ENCODE results near the gene DR1. TPM values are rescaled to one million over a fixed set of nuclear protein-coding genes. Genes with fewer than 3 reads are reported as not detected.

DR1 gene
- total RNA-seq, 6 experiments from 2014 or later = 15.7 to 26.7 (median 17.7) TPM

GRCh38 chr1:93408203-93408602 lies 62.5 kb downstream of the DR1 start:
- Histone ChIP-seq H3K9me3 (no peaks in the 10 kb centered on the region), H3K27ac (no peak overlapping the region), H3K4me1 (no peaks in the 10 kb centered on the region), H3K27me3 (no peaks in the 10 kb centered on the region), H3K36me3 (no peaks in the 10 kb centered on the region), H3K4me3 (no peak overlapping the region)
- TF ChIP-seq, protein P1, sequence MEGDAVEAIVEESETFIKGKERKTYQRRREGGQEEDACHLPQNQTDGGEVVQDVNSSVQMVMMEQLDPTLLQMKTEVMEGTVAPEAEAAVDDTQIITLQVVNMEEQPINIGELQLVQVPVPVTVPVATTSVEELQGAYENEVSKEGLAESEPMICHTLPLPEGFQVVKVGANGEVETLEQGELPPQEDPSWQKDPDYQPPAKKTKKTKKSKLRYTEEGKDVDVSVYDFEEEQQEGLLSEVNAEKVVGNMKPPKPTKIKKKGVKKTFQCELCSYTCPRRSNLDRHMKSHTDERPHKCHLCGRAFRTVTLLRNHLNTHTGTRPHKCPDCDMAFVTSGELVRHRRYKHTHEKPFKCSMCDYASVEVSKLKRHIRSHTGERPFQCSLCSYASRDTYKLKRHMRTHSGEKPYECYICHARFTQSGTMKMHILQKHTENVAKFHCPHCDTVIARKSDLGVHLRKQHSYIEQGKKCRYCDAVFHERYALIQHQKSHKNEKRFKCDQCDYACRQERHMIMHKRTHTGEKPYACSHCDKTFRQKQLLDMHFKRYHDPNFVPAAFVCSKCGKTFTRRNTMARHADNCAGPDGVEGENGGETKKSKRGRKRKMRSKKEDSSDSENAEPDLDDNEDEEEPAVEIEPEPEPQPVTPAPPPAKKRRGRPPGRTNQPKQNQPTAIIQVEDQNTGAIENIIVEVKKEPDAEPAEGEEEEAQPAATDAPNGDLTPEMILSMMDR (IDR thresholded peaks at IDR 0.05) = no peak
- no peak for TF ChIP-seq POLR2A (IDR thresholded peaks at IDR 0.05)
- 100% methylated on average over 2 of the region's 4 CpGs for WGBS (ENCODE audit: insufficient coverage, low coverage, low lambda C conversion rate, missing lambda C conversion rate)
- intact Hi-C loops (cut with DNase I) = no loop called here
- ATAC-seq = no peak
- no peak for DNase-seq

DNA sequence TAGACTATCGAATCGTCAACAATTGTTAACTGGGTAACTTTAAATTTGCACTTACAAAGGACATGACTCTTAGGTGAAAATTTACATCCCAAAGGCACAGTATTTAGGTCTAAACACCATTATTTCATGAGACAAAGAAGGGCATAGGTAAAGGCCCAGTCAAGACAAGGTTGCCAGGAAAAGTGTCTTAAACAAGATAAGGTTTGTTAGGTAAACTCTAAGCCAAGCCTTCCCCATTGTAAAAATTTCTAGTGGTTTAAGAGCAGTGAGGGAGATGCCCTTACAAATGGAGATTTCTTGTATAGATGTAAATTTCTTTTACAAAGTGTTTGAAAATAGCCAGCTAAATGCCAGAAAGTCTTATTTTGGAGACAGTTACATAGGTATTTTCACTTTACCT lies 65.3 kb downstream of the DR1 start:
- no peak overlapping the region for H3K27ac ChIP-seq
- no peak for ATAC-seq
- DNase-seq = no peak
- TF ChIP-seq POLR2A (IDR thresholded peaks at IDR 0.05) = no peak
- TF ChIP-seq, protein P1 (IDR thresholded peaks at IDR 0.05) = no peak
- no peaks in the 10 kb centered on the region for H3K27me3 ChIP-seq
- no peaks in the 10 kb centered on the region for H3K9me3 ChIP-seq
- WGBS (ENCODE audit: insufficient coverage, low coverage, low lambda C conversion rate, missing lambda C conversion rate) = 87% methylated on average over 2 of the region's 2 CpGs
- H3K36me3 ChIP-seq = no peaks in the 10 kb centered on the region
- no peaks in the 10 kb centered on the region for H3K4me1 ChIP-seq
- H3K4me3 ChIP-seq = no peak overlapping the region
- intact Hi-C loops (cut with DNase I) = no loop called here

DNA sequence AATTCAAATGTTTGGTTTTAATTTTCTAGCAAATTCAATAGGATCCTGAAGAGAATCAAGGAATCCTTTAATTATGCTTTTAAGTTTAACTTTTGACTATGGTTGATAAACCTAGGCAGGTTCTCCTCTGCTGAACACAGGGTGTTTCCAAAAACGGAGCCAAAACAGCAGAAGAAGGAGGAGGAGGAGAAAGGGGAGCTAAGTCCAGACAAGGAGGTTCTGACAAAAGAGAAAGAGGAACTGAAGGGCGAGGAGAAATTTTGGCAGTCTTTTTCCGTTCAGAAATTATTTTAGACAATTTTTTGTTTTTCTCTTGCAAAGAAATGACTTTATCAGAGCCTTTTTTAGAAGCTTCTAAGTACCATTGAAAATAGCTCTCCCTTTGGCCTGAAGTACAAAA lies 69.0 kb downstream of the DR1 start:
- H3K27me3 ChIP-seq = no peaks in the 10 kb centered on the region
- 27% methylated on average over 3 of the region's 3 CpGs for WGBS (ENCODE audit: insufficient coverage, low coverage, low lambda C conversion rate, missing lambda C conversion rate)
- TF ChIP-seq, protein P1 (IDR thresholded peaks at IDR 0.05) = no peak
- TF ChIP-seq POLR2A (IDR thresholded peaks at IDR 0.05) = no peak
- no peak overlapping the region for H3K4me3 ChIP-seq
- intact Hi-C loops (cut with DNase I) = no loop called here
- no peak for ATAC-seq
- no peak for DNase-seq
- H3K4me1 ChIP-seq = no peaks in the 10 kb centered on the region
- H3K36me3 ChIP-seq = no peaks in the 10 kb centered on the region
- no peaks in the 10 kb centered on the region for H3K9me3 ChIP-seq
- H3K27ac ChIP-seq = no peak overlapping the region

DNA sequence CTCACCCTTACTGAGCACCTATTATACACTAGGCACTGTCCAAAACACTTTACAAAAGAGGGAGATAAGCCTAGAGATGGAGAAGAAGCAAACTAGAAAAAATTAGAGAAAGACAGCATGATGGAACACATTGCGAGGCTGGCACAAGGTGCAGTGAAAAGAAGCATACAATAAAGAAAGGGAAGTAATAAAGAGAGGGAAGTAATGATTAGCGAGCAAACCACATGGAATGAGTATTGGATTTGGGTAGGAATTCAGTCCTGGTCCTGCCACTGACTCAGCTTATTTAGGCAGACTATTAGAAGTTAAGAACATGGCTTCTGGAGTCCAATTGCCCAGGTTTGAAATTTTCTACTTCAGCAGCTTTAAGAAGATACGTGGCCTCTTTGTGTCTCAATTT lies 69.6 kb downstream of the DR1 start:
- Histone ChIP-seq H3K9me3 (no peaks in the 10 kb centered on the region), H3K27ac (no peak overlapping the region), H3K36me3 (no peaks in the 10 kb centered on the region), H3K4me3 (no peak overlapping the region), H3K4me1 (no peaks in the 10 kb centered on the region), H3K27me3 (no peaks in the 10 kb centered on the region)
- ATAC-seq = no peak
- no peak for DNase-seq
- TF ChIP-seq, protein P1 (IDR thresholded peaks at IDR 0.05) = no peak
- no peak for TF ChIP-seq POLR2A (IDR thresholded peaks at IDR 0.05)
- 63% methylated on average over 3 of the region's 3 CpGs for WGBS (ENCODE audit: insufficient coverage, low coverage, low lambda C conversion rate, missing lambda C conversion rate)
- intact Hi-C loops (cut with DNase I) = no loop called here

DNA sequence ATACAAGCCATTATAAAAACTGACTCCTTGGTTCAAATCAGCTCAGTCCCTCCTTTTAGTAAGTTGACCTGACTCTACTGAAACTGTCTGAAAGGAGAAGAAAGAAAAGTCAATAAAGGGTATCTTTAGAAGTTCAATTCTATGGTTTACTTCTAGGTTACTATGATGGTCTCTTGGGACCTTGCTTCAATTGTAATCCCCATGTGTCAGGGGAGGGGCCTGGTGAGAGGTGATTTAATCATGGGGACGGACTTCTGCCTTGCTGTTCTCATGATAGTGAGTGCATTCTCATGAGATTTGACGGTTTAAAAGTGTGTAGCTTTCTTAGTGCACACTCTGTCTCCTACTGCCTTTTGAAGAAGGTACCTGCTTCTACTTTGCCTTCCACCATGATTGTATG lies 70.5 kb downstream of the DR1 start:
- no peak for DNase-seq
- no peaks in the 10 kb centered on the region for H3K9me3 ChIP-seq
- no peak overlapping the region for H3K27ac ChIP-seq
- TF ChIP-seq POLR2A (IDR thresholded peaks at IDR 0.05) = no peak
- TF ChIP-seq, protein P1 (IDR thresholded peaks at IDR 0.05) = no peak
- 60% methylated on average over 1 of the region's 2 CpGs for WGBS (ENCODE audit: insufficient coverage, low coverage, low lambda C conversion rate, missing lambda C conversion rate)
- H3K27me3 ChIP-seq = no peaks in the 10 kb centered on the region
- intact Hi-C loops (cut with DNase I) = no loop called here
- no peaks in the 10 kb centered on the region for H3K4me1 ChIP-seq
- H3K4me3 ChIP-seq = no peak overlapping the region
- no peaks in the 10 kb centered on the region for H3K36me3 ChIP-seq
- ATAC-seq = no peak

Measured in right lobe of liver (tissue), 6 donors.